Measurements from ENCODE around the gene PLA2G4F. TPM values are rescaled to one million over a fixed set of nuclear protein-coding genes. Genes with fewer than 3 reads are reported as not detected.

Gene PLA2G4F
- total RNA-seq, 1 donor from 2014 or later: not detected

- Mint-ChIP-seq H3K9me3 (ENCODE audit: unreplicated experiment) (no peaks in the 10 kb centered on the region), H3K27ac (ENCODE audit: unreplicated experiment) (no peak overlapping the region), H3K27me3 (ENCODE audit: unreplicated experiment) (peaks cover 30% of the 10 kb centered on the region), H3K36me3 (ENCODE audit: unreplicated experiment) (no peaks in the 10 kb centered on the region), H3K4me1 (ENCODE audit: unreplicated experiment) (no peaks in the 10 kb centered on the region), H3K4me3 (ENCODE audit: unreplicated experiment) (no peak overlapping the region)
- TF ChIP-seq CTCF (IDR thresholded peaks at IDR 0.05): no peak
- DNase-seq (ENCODE audit: extremely low spot score, unreplicated experiment): no peak
Observed at GRCh38 chr15:42143866-42144625, 12.4 kb downstream of the PLA2G4F start.

GRCh38 chr15:42143356-42143755 lies 13.1 kb downstream of the PLA2G4F start:
- no peak for DNase-seq (ENCODE audit: extremely low spot score, unreplicated experiment)
- H3K4me3 Mint-ChIP-seq (ENCODE audit: unreplicated experiment): no peak overlapping the region
- no peaks in the 10 kb centered on the region for H3K36me3 Mint-ChIP-seq (ENCODE audit: unreplicated experiment)
- TF ChIP-seq CTCF (IDR thresholded peaks at IDR 0.05): no peak
- peaks cover 30% of the 10 kb centered on the region for H3K27me3 Mint-ChIP-seq (ENCODE audit: unreplicated experiment)
- H3K4me1 Mint-ChIP-seq (ENCODE audit: unreplicated experiment): no peaks in the 10 kb centered on the region
- no peaks in the 10 kb centered on the region for H3K9me3 Mint-ChIP-seq (ENCODE audit: unreplicated experiment)
- H3K27ac Mint-ChIP-seq (ENCODE audit: unreplicated experiment): no peak overlapping the region

- Mint-ChIP-seq H3K36me3 (ENCODE audit: unreplicated experiment) (no peaks in the 10 kb centered on the region), H3K9me3 (ENCODE audit: unreplicated experiment) (no peaks in the 10 kb centered on the region), H3K4me1 (ENCODE audit: unreplicated experiment) (no peaks in the 10 kb centered on the region), H3K27ac (ENCODE audit: unreplicated experiment) (no peak overlapping the region), H3K4me3 (ENCODE audit: unreplicated experiment) (no peak overlapping the region), H3K27me3 (ENCODE audit: unreplicated experiment) (peaks cover 30% of the 10 kb centered on the region)
- DNase-seq (ENCODE audit: extremely low spot score, unreplicated experiment): no peak
- no peak for TF ChIP-seq CTCF (IDR thresholded peaks at IDR 0.05)
Observed at GRCh38 chr15:42141795-42142667, 14.4 kb downstream of the PLA2G4F start.

- no peak for DNase-seq (ENCODE audit: extremely low spot score, unreplicated experiment)
- H3K4me1 Mint-ChIP-seq (ENCODE audit: unreplicated experiment): no peaks in the 10 kb centered on the region
- no peaks in the 10 kb centered on the region for H3K36me3 Mint-ChIP-seq (ENCODE audit: unreplicated experiment)
- peaks cover 30% of the 10 kb centered on the region for H3K27me3 Mint-ChIP-seq (ENCODE audit: unreplicated experiment)
- TF ChIP-seq CTCF (IDR thresholded peaks at IDR 0.05): no peak
- H3K9me3 Mint-ChIP-seq (ENCODE audit: unreplicated experiment): no peaks in the 10 kb centered on the region
- H3K4me3 Mint-ChIP-seq (ENCODE audit: unreplicated experiment): no peak overlapping the region
- H3K27ac Mint-ChIP-seq (ENCODE audit: unreplicated experiment): no peak overlapping the region
Observed at GRCh38 chr15:42141246-42141645, 15.2 kb downstream of the PLA2G4F start.
